Gastrocnemius medialis (tissue), 4 donors: Measurements from ENCODE around the gene RSU1. TPM values are rescaled to one million over a fixed set of nuclear protein-coding genes. Genes with fewer than 3 reads are reported as not detected.

Source experiments
- ATAC-seq, 2 donors: fragments of 150-250 bp; one replicate each; pipeline ENCODE4 v1.9.1; 2016
- DNase-seq, 2 donors: peaks; one replicate each; pipeline ENCODE4 v3.0.0-alpha.2; 2019
- H3K27ac ChIP-seq, 4 donors: fragments of 200-600 bp; sonication (generic); 1 replicate in 1 of 4; 2 replicates in 3 of 4; pipeline ENCODE4 v1.5.1; 2016 to 2018; ENCODE audit warnings: mild to moderate bottlenecking in 2 of 4, moderate library complexity in 1 of 4
- H3K27me3 ChIP-seq, 3 donors: fragments of 200-600 bp; sonication (generic) in 2 of 3; 1 replicate in 1 of 3; 2 replicates in 2 of 3; pipeline versions ENCODE4 v1.5.1 to v1.6.0; 2016 to 2019; ENCODE audit warnings: mild to moderate bottlenecking in 1 of 3, moderate library complexity in 1 of 3
- H3K36me3 ChIP-seq, 2 donors: fragments of 200-600 bp; sonication (generic) in 1 of 2; one replicate each; pipeline ENCODE4 v1.5.1; 2017 to 2018
- H3K4me1 ChIP-seq, 2 donors: fragments of 200-600 bp; sonication (generic) in 1 of 2; one replicate each; pipeline ENCODE4 v1.5.1; 2016 to 2017; ENCODE audit warnings: mild to moderate bottlenecking in 2 of 2
- H3K4me3 ChIP-seq, 4 donors: fragments of 200-600 bp; sonication (generic) in 3 of 4; 1 replicate in 1 of 4; 2 replicates in 3 of 4; pipeline ENCODE4 v1.5.1; 2016 to 2019; ENCODE audit warnings: mild to moderate bottlenecking in 2 of 4
- H3K9me3 ChIP-seq, 3 donors: fragments of 200-600 bp; sonication (generic) in 2 of 3; 1 replicate in 1 of 3; 2 replicates in 2 of 3; pipeline ENCODE4 v1.5.1; 2016 to 2019
- POLR2A ChIP-seq, 2 donors: fragments of 450-650 bp; IDR thresholded peaks; one replicate each; pipeline ENCODE4 v1.6.1; 2017; ENCODE audit warnings: antibody characterized with exemption in 2 of 2, mild to moderate bottlenecking in 2 of 2, moderate library complexity in 2 of 2
- in situ Hi-C, 4 donors: fragments of 200-750 bp; cut with MboI; loops; one replicate each; pipeline versions ENCODE4 v1.15.0 to v1.8.0; 2017; ENCODE audit warnings: low sequenced_read_pairs in 4 of 4
- intact Hi-C: fragments of 100-400 bp; cut with DNase I; formaldehyde crosslinking; loops from one replicate; pipeline ENCODE4 v1.15.1; 2023; ENCODE audit warnings: low total_unique reads
- total RNA-seq, 4 donors: library from RNA; depleted of rRNA; stranded (reverse); fragments of >200 nt; gene quantifications; one replicate each; pipeline versions ENCODE4 v1.1.0 to v1.2.3, GENCODE V29; 2016
- TF ChIP-seq, protein P1 (sequence below), 5 experiments: fragments of 450-650 bp in 3 of 5; fragments of 200-600 bp in 2 of 5; sonication (generic) in 2 of 5; IDR thresholded peaks in 4 of 5; conservative IDR thresholded peaks in 1 of 5; 1 replicate in 4 of 5; 2 replicates in 1 of 5; pipeline ENCODE4 v1.5.1; 2016 to 2019; ENCODE audit warnings: antibody characterized with exemption in 5 of 5, mild to moderate bottlenecking in 3 of 5, moderate library complexity in 3 of 5

The RSU1 gene
- total RNA-seq, 4 donors from 2014 or later: 24.2 to 32.8 (median 26.1) TPM

DNA sequence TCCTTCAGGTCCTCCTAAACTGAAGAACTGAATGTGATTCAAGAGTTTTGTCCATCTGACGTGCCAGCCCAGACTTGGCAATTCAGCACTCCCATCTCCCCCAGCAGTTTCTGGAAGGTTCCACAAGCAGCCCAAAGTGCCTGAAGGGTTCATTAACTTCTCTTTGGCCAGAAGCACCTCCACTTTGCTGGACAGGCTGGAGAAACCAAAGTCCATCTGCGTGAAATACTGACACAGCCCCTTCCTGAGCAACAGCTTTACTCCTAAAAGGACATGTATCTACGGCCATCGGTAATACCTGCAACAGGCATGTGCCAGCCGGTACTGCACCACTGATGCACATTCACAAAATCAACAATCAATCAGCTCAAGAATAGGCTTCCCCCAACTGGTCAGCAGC lies 48.5 kb downstream of the RSU1 start:
- DNase-seq (no peak), ATAC-seq (no peak)
- in situ Hi-C loops (no loop called here), intact Hi-C loops (no loop called here)
- peaks cover 0 to 7% of the 10 kb centered on the region in 2 donors for H3K36me3 ChIP-seq
- no peaks in the 10 kb centered on the region for H3K27me3 ChIP-seq
- H3K4me3 ChIP-seq: no peak overlapping the region
- H3K9me3 ChIP-seq: no peaks in the 10 kb centered on the region
- TF ChIP-seq, protein P1, sequence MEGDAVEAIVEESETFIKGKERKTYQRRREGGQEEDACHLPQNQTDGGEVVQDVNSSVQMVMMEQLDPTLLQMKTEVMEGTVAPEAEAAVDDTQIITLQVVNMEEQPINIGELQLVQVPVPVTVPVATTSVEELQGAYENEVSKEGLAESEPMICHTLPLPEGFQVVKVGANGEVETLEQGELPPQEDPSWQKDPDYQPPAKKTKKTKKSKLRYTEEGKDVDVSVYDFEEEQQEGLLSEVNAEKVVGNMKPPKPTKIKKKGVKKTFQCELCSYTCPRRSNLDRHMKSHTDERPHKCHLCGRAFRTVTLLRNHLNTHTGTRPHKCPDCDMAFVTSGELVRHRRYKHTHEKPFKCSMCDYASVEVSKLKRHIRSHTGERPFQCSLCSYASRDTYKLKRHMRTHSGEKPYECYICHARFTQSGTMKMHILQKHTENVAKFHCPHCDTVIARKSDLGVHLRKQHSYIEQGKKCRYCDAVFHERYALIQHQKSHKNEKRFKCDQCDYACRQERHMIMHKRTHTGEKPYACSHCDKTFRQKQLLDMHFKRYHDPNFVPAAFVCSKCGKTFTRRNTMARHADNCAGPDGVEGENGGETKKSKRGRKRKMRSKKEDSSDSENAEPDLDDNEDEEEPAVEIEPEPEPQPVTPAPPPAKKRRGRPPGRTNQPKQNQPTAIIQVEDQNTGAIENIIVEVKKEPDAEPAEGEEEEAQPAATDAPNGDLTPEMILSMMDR (IDR thresholded peaks at IDR 0.05 in 4 of 5, conservative IDR thresholded peaks at IDR 0.05 in 1 of 5): no peak
- TF ChIP-seq POLR2A (IDR thresholded peaks at IDR 0.05): no peak
- H3K27ac ChIP-seq: no peak overlapping the region
- H3K4me1 ChIP-seq: peaks cover 0 to 7% of the 10 kb centered on the region in 2 donors

DNA sequence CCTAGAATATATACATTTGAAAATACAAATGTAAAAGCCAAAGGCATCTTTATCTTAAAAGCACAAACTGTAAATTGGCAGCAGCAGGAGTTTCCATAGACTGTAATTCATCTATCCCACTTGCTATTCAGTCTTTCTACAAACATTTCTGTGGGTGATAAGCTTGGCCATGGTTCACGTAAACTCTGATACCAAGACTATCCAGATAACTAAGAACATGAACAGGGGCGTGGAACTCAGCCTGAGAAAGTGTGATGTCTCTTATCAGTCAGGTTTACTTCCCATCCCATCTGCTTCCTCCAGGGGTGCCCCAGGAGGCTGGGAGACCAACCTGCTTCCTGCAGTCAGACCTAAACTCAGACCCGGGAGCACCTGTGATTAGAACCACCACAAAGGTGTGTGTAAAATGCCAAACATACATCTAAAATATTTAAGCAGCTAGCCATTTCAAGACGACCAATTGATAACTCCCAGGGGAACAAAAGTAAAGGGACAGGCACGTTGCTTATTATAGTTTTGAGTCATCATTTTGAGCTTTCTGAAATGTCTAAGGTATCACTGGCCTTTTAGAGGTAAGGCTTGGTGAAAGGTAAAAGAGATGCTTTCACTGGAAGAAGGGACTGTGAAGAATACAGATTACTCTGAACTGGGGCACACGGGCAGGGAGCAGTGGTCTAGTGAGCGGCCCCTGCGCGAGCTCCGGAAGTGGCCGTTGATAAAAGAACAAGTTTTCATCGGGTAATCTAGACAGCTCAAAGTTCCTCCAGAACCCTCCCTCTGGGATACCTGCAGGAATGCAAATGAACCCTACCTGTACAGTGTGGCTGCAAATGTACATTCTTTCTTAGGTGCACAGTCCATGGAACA lies 51.5 kb downstream of the RSU1 start:
- in situ Hi-C loops: no loop called here
- Histone ChIP-seq H3K27me3 (no peaks in the 10 kb centered on the region), H3K9me3 (no peaks in the 10 kb centered on the region), H3K36me3 (peaks cover 0 to 8% of the 10 kb centered on the region in 2 donors), H3K27ac (no peak overlapping the region), H3K4me3 (no peak overlapping the region), H3K4me1 (peaks cover 3 to 7% of the 10 kb centered on the region in 2 donors)
- intact Hi-C loops: no loop called here
- no peak for TF ChIP-seq POLR2A (IDR thresholded peaks at IDR 0.05)
- TF ChIP-seq, protein P1 (IDR thresholded peaks at IDR 0.05 in 4 of 5, conservative IDR thresholded peaks at IDR 0.05 in 1 of 5): no peak
- ATAC-seq (no peak), DNase-seq (no peak)

DNA sequence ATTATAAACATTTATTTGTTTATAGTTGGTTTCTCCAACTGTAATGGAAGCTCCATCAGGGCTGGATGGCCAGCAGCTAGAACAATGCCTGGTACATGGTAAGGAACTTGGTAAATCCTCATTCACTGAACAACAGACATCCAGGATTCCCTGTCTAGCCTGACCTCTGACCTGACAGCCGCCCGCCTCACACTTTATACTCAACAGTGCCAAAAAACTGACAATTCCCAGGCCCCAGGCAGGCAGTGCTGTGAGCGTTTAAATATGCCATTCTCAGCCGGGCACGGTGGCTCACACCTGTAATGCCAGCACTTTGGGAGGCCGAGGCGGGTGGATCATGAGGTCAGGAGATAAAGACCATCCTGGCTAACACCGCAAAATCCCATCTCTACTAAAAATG lies 55.9 kb downstream of the RSU1 start:
- no peak for TF ChIP-seq POLR2A (IDR thresholded peaks at IDR 0.05)
- TF ChIP-seq, protein P1 (IDR thresholded peaks at IDR 0.05 in 4 of 5, conservative IDR thresholded peaks at IDR 0.05 in 1 of 5): no peak
- DNase-seq: no peak
- ATAC-seq: no peak
- Histone ChIP-seq H3K4me3 (no peak overlapping the region), H3K27me3 (no peaks in the 10 kb centered on the region), H3K4me1 (peaks cover 3% of the 10 kb centered on the region in 2 donors), H3K9me3 (no peaks in the 10 kb centered on the region), H3K27ac (no peak overlapping the region), H3K36me3 (peaks cover 0 to 8% of the 10 kb centered on the region in 2 donors)
- in situ Hi-C loops (no loop called here), intact Hi-C loops (no loop called here)

DNA sequence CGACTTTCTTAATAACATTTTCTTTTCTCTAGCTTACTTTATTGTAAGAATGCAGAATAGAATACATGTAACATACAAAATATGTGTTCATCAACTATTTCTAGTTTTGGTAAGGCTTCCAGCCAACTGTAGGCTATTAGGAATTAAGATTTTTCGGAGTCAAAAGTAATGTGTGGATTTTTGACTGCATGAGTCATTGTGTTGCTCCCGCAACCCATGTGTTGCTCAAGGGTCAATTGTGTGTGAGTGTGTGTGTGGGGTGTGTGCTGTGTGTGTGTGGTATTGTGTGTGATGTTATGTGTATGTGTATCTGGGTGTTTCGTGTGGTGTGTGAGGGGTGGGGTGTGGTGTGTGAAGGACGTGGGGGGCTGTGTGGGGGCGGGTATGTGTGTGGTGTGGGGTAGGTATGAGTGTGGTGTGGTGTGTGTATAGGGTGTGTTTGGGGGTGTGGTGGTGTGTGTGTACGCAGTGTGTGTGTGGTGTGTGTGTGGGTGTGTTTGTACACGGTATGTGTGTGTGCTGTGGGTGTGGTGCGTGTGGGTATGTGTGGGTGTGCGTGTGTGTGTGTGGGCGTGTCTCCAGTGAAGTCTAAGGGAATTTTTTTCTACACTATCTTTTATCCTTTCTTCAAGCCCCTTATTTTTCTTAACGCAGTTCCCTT lies 60.5 kb downstream of the RSU1 start:
- intact Hi-C loops (no loop called here), in situ Hi-C loops (no loop called here)
- ATAC-seq (no peak), DNase-seq (no peak)
- H3K27me3 ChIP-seq: no peaks in the 10 kb centered on the region
- no peak overlapping the region for H3K27ac ChIP-seq
- TF ChIP-seq, protein P1 (IDR thresholded peaks at IDR 0.05 in 4 of 5, conservative IDR thresholded peaks at IDR 0.05 in 1 of 5): no peak
- TF ChIP-seq POLR2A (IDR thresholded peaks at IDR 0.05): no peak
- H3K4me1 ChIP-seq: peaks cover 3% of the 10 kb centered on the region in 2 donors
- peaks cover 0 to 12% of the 10 kb centered on the region in 2 donors for H3K36me3 ChIP-seq
- H3K4me3 ChIP-seq: no peak overlapping the region
- H3K9me3 ChIP-seq: no peaks in the 10 kb centered on the region
